Skeletal muscle satellite cell (primary cell): ENCODE data around the gene ULBP3.

ENCODE experiments used
- H3K27me3 ChIP-seq: 2 replicates; pipeline ENCODE4 v1.7.0; 2013; ENCODE audit warnings: low read length; ENCODE audit not compliant: control insufficient read depth, insufficient read depth
- H3K36me3 ChIP-seq: 2 replicates; pipeline ENCODE4 v1.7.0; 2013; ENCODE audit warnings: mild to moderate bottlenecking, control low read depth, low read length; ENCODE audit not compliant: insufficient read depth
- H3K4me1 ChIP-seq: 2 replicates; pipeline ENCODE4 v1.7.0; 2013; ENCODE audit warnings: low read length; ENCODE audit not compliant: control insufficient read depth, insufficient read depth
- H3K4me2 ChIP-seq: 2 replicates; pipeline ENCODE4 v1.7.0; 2013; ENCODE audit warnings: mild to moderate bottlenecking, low read length
- H3K4me3 ChIP-seq: 2 replicates; pipeline ENCODE4 v1.7.0; 2013; ENCODE audit warnings: low read length
- H3K9ac ChIP-seq: 2 replicates; pipeline ENCODE4 v1.7.0; 2013; ENCODE audit warnings: mild to moderate bottlenecking, low read depth, low read length, moderate library complexity
- H3K9me3 ChIP-seq: replicated peaks from 2 replicates; pipeline ENCODE4 v1.7.0; 2013; ENCODE audit warnings: mild to moderate bottlenecking, control low read depth, low read length

The ULBP3 gene

GRCh38 chr6:150093397-150093796, 24.5 kb upstream of the ULBP3 start:
- H3K9me3 ChIP-seq = no peaks in the 10 kb centered on the region
- H3K9ac ChIP-seq = no peak overlapping the region
- peaks cover 58% of the 10 kb centered on the region for H3K27me3 ChIP-seq

DNA sequence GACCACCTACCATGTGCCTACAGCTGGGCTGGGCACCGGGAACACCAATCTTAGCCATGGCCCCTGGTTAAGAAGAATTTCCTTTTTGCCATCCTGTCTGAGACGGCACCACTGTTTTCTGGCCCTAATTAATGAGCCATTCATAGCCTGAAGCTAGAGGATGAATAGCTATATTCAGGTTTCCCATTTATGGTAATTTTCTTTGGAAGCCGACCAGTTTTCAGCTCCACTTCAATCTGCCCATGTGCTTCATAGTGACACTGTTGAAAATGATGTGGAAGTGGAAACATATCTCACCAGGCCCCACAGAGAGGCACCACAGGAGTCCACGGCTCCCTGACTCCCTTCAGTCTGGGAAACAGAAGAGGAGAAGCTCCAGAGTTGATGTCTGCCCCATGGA, 22.6 kb upstream of the ULBP3 start:
- no peak overlapping the region for H3K4me2 ChIP-seq
- no peaks in the 10 kb centered on the region for H3K36me3 ChIP-seq
- no peak overlapping the region for H3K9ac ChIP-seq
- H3K9me3 ChIP-seq = no peaks in the 10 kb centered on the region
- peaks cover 58% of the 10 kb centered on the region for H3K27me3 ChIP-seq
- H3K4me1 ChIP-seq = no peaks in the 10 kb centered on the region
- no peak overlapping the region for H3K4me3 ChIP-seq

More at GRCh38 chr6:150093397-150093796, 24.5 kb upstream of the ULBP3 start:
- Histone ChIP-seq H3K4me2 (no peak overlapping the region), H3K4me1 (no peaks in the 10 kb centered on the region), H3K36me3 (no peaks in the 10 kb centered on the region), H3K4me3 (no peak overlapping the region)

DNA sequence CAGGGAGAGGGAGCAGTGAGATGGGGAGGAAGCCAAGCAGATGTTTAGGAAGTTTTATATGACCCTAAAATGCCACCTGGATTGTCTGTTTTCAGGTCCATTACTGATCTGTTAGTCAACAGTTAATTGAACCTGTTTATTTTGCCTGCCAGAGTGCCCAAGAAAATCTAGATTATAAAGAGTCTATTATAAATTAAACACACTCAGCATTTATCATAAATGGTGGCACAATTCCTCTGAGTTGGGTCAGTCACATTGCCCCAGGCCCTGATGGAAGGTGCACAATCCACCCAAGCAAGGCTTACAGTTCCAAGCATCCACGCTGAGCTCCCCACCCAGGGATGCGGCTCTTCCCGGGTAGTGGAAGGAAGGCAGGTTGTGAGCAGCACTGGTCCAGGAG, 21.4 kb upstream of the ULBP3 start:
- Histone ChIP-seq H3K9me3 (no peaks in the 10 kb centered on the region), H3K4me2 (no peak overlapping the region), H3K27me3 (peaks cover 55% of the 10 kb centered on the region), H3K4me3 (no peak overlapping the region), H3K36me3 (no peaks in the 10 kb centered on the region), H3K9ac (no peak overlapping the region), H3K4me1 (no peaks in the 10 kb centered on the region)

DNA sequence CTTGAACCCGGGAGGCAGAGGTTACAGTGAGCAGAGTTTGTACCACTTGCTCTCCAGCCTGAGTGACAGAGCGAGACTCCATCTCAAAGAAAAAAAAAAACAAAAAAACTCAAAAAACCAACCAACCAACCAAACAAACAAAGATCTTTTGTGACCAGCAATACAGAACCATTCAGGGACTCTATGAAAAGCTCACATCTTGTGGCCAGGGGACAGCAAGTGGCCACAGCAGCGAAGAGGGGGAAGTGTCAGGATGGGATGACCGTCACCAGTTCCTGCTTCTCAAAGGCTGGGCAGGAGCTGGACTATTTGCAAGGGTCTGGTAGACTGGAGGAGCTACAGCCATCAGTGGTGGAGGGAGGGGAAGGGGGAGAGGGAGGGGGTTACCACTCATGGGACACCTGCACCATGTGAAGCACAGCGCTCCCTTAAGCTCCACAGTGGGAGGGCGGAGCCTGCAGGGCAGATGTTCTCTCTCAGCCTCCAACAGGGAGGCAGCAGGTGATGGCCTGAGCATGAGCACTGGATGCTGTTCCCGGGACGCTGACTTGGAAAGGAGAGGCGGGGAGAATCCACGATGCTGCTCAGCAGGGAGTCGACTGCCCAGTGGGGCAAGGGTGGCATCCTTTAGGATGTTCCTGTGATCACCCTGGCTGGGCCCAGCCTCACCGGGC, 19.7 kb upstream of the ULBP3 start:
- H3K4me1 ChIP-seq = no peaks in the 10 kb centered on the region
- no peaks in the 10 kb centered on the region for H3K9me3 ChIP-seq
- peaks cover 59% of the 10 kb centered on the region for H3K27me3 ChIP-seq
- H3K36me3 ChIP-seq = no peaks in the 10 kb centered on the region
- no peak overlapping the region for H3K4me2 ChIP-seq
- no peak overlapping the region for H3K9ac ChIP-seq
- no peak overlapping the region for H3K4me3 ChIP-seq

- Histone ChIP-seq H3K36me3 (no peaks in the 10 kb centered on the region), H3K27me3 (peaks cover 59% of the 10 kb centered on the region), H3K4me2 (no peak overlapping the region), H3K9me3 (no peaks in the 10 kb centered on the region), H3K4me3 (no peak overlapping the region), H3K9ac (no peak overlapping the region), H3K4me1 (no peaks in the 10 kb centered on the region)
Observed at GRCh38 chr6:150087336-150087735, 18.4 kb upstream of the ULBP3 start.

DNA sequence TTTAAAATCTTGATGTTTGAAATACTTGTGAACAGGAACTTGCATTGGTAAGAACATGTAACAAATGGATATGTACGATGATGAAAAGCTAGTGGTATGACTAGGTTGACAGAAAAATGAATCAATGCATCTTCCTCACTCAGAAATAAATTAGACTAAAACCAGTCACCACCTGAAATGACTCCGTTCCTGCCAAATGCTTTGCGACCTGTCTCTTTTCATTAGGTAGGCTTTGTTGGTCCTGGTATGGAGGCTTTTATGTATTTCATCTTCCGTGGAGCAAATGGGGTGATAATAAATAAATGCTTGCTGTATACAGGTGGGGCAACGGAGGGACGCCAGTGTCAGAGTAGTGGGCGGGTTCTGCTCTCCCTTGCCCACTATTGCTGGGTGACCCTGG, 17.1 kb upstream of the ULBP3 start:
- Histone ChIP-seq H3K9ac (no peak overlapping the region), H3K4me1 (no peaks in the 10 kb centered on the region), H3K4me3 (no peak overlapping the region), H3K27me3 (peaks cover 56% of the 10 kb centered on the region), H3K9me3 (no peaks in the 10 kb centered on the region), H3K36me3 (no peaks in the 10 kb centered on the region), H3K4me2 (no peak overlapping the region)

- Histone ChIP-seq H3K27me3 (peaks cover 45% of the 10 kb centered on the region), H3K4me1 (no peaks in the 10 kb centered on the region), H3K36me3 (no peaks in the 10 kb centered on the region), H3K9ac (no peak overlapping the region), H3K4me3 (no peak overlapping the region), H3K4me2 (no peak overlapping the region), H3K9me3 (no peaks in the 10 kb centered on the region)
Observed at GRCh38 chr6:150084426-150084825, 15.5 kb upstream of the ULBP3 start.

- Histone ChIP-seq H3K9me3 (no peaks in the 10 kb centered on the region), H3K27me3 (peaks cover 39% of the 10 kb centered on the region)
Observed at GRCh38 chr6:150083839-150084238, 14.9 kb upstream of the ULBP3 start.

DNA sequence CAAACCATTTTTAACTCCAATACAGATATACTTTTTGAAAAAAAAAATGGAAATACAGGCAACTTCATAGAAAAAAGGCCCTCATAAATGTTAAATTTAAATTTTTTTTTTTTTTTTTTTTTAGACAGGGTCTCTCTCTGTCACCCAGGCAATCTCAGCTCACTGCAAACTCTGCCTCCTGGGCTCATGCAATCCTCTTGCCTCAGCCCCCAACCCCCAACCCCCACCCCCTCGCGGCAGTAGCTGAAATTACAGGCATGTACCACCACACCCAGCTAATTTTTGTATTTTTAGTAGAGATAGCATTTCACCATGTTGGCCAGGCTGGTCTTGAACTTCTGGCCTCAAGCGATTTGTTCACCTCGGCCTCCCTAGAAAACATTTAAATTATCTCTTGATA, 12.8 kb upstream of the ULBP3 start:
- H3K36me3 ChIP-seq = no peaks in the 10 kb centered on the region
- no peaks in the 10 kb centered on the region for H3K4me1 ChIP-seq
- H3K9me3 ChIP-seq = no peaks in the 10 kb centered on the region
- no peak overlapping the region for H3K9ac ChIP-seq
- H3K4me2 ChIP-seq = no peak overlapping the region
- H3K4me3 ChIP-seq = no peak overlapping the region
- H3K27me3 ChIP-seq = peaks cover 34% of the 10 kb centered on the region

More at GRCh38 chr6:150083839-150084238, 14.9 kb upstream of the ULBP3 start:
- Histone ChIP-seq H3K4me1 (no peaks in the 10 kb centered on the region), H3K4me3 (no peak overlapping the region), H3K9ac (no peak overlapping the region), H3K36me3 (no peaks in the 10 kb centered on the region), H3K4me2 (no peak overlapping the region)

DNA sequence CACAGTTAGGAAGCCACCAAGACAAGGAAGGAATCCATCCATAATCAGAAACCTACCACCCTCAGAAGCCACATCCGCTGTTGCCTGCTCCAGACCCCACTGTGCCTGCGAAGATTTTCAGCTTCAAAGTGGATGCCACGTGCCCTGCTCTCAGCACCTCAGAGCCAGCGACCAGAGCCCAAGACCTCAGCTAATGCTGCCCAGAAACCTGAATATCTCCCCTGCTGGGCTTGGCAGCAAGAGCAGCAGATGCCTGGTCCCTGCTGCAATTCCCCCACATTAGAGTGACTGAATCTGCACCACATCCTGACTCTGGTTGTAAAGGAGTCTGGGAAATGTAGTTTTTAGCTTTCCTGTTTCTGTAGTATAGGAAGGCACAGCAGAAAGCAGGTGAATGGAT, 10.7 kb upstream of the ULBP3 start:
- no peaks in the 10 kb centered on the region for H3K36me3 ChIP-seq
- no peak overlapping the region for H3K9ac ChIP-seq
- peaks cover 32% of the 10 kb centered on the region for H3K27me3 ChIP-seq
- no peaks in the 10 kb centered on the region for H3K4me1 ChIP-seq
- H3K9me3 ChIP-seq = no peaks in the 10 kb centered on the region
- H3K4me2 ChIP-seq = no peak overlapping the region
- no peak overlapping the region for H3K4me3 ChIP-seq

DNA sequence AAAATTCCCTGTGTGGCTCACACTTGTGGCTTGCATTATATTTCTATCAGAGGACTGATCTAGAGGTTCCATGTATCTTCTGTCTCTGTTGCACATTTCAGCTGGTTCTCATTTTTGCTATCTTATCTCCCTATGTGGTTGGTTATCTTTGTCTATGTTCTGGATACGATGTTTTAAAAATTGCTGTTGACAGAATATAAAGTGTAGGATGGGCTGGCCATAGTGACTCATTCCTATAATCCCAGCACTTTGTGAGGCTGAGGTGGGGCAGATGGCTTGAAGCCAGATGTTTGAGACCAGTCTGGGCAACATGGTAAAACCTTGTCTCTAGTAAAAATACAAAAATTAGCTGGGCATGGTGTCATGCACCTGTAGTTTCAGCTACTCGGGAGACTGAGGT, 9.9 kb upstream of the ULBP3 start:
- Histone ChIP-seq H3K4me3 (no peak overlapping the region), H3K9me3 (no peaks in the 10 kb centered on the region), H3K4me2 (no peak overlapping the region), H3K27me3 (peaks cover 31% of the 10 kb centered on the region), H3K36me3 (no peaks in the 10 kb centered on the region), H3K4me1 (no peaks in the 10 kb centered on the region), H3K9ac (no peak overlapping the region)

GRCh38 chr6:150076196-150076893, 7.4 kb upstream of the ULBP3 start:
- Histone ChIP-seq H3K4me3 (no peak overlapping the region), H3K36me3 (no peaks in the 10 kb centered on the region), H3K9me3 (no peaks in the 10 kb centered on the region), H3K4me2 (no peak overlapping the region), H3K9ac (no peak overlapping the region), H3K4me1 (peaks cover 6% of the 10 kb centered on the region), H3K27me3 (peaks cover 28% of the 10 kb centered on the region)
